ENCODE measurements around the gene GANAB. TPM values are rescaled to one million over a fixed set of nuclear protein-coding genes. Genes with fewer than 3 reads are reported as not detected.

Gene GANAB
- total and polyA plus RNA-seq, 2 of the 13 experiments (the other 11 are each of a cell fraction or from before 2014, with no cell fraction given): 99.5 to 234 TPM

GRCh38 chr11:62665075-62665598 is 18.7 kb upstream of the GANAB start, which contains the start of the genes C11orf98 and CSKMT (continued):
- TF ChIP-seq, protein P1, sequence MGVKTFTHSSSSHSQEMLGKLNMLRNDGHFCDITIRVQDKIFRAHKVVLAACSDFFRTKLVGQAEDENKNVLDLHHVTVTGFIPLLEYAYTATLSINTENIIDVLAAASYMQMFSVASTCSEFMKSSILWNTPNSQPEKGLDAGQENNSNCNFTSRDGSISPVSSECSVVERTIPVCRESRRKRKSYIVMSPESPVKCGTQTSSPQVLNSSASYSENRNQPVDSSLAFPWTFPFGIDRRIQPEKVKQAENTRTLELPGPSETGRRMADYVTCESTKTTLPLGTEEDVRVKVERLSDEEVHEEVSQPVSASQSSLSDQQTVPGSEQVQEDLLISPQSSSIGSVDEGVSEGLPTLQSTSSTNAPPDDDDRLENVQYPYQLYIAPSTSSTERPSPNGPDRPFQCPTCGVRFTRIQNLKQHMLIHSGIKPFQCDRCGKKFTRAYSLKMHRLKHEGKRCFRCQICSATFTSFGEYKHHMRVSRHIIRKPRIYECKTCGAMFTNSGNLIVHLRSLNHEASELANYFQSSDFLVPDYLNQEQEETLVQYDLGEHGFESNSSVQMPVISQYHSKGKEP (CRISPR knock-in tag; IDR thresholded peaks at IDR 0.05): no peak
- TF ChIP-seq KLF16 (CRISPR knock-in tag; IDR thresholded peaks at IDR 0.05) (peak; percentile 41 to 94; a peak in 2 of 4 replicates), PHB2 (IDR thresholded peaks at IDR 0.05; ENCODE audit: partially characterized antibody) (no peak), NR1H2 (CRISPR knock-in tag; IDR thresholded peaks at IDR 0.05; ENCODE audit: borderline replicate concordance, low read depth) (no peak), THYN1 (CRISPR knock-in tag; IDR thresholded peaks at IDR 0.05; ENCODE audit: borderline replicate concordance, low read depth) (no peak), EEA1 (CRISPR knock-in tag; IDR thresholded peaks at IDR 0.05; ENCODE audit: borderline replicate concordance) (peak; percentile 26; the same call in 1 of the 2 replicates), PITX1 (CRISPR knock-in tag; IDR thresholded peaks at IDR 0.05) (no peak; the same call in 1 of the 2 replicates), DR1 (CRISPR knock-in tag; IDR thresholded peaks at IDR 0.05) (peak; percentile 98), MEF2D (CRISPR knock-in tag; IDR thresholded peaks at IDR 0.05) (no peak), ZNF609 (CRISPR knock-in tag; IDR thresholded peaks at IDR 0.05; ENCODE audit: borderline replicate concordance) (no peak; the same call in 1 of the 2 replicates), RFX1 (IDR thresholded peaks at IDR 0.05) (no peak), ZNF503 (CRISPR knock-in tag; IDR thresholded peaks at IDR 0.05) (0 out of 2 replicates have a peak, but pooled peaks have one; percentile 22), YY1 (IDR thresholded peaks at IDR 0.05; ENCODE audit: insufficient read depth, insufficient replicate concordance, low read depth, low read length) (peak; percentile 75), HOXA7 (CRISPR knock-in tag; IDR thresholded peaks at IDR 0.05) (no peak), ZNF761 (CRISPR knock-in tag; conservative IDR thresholded peaks at IDR 0.05) (no peak)
- TF ChIP-seq, protein P2, sequence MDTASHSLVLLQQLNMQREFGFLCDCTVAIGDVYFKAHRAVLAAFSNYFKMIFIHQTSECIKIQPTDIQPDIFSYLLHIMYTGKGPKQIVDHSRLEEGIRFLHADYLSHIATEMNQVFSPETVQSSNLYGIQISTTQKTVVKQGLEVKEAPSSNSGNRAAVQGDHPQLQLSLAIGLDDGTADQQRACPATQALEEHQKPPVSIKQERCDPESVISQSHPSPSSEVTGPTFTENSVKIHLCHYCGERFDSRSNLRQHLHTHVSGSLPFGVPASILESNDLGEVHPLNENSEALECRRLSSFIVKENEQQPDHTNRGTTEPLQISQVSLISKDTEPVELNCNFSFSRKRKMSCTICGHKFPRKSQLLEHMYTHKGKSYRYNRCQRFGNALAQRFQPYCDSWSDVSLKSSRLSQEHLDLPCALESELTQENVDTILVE (CRISPR knock-in tag; IDR thresholded peaks at IDR 0.05): peak; percentile 74; the same call in 1 of the 2 replicates
- TF ChIP-seq, protein P3, sequence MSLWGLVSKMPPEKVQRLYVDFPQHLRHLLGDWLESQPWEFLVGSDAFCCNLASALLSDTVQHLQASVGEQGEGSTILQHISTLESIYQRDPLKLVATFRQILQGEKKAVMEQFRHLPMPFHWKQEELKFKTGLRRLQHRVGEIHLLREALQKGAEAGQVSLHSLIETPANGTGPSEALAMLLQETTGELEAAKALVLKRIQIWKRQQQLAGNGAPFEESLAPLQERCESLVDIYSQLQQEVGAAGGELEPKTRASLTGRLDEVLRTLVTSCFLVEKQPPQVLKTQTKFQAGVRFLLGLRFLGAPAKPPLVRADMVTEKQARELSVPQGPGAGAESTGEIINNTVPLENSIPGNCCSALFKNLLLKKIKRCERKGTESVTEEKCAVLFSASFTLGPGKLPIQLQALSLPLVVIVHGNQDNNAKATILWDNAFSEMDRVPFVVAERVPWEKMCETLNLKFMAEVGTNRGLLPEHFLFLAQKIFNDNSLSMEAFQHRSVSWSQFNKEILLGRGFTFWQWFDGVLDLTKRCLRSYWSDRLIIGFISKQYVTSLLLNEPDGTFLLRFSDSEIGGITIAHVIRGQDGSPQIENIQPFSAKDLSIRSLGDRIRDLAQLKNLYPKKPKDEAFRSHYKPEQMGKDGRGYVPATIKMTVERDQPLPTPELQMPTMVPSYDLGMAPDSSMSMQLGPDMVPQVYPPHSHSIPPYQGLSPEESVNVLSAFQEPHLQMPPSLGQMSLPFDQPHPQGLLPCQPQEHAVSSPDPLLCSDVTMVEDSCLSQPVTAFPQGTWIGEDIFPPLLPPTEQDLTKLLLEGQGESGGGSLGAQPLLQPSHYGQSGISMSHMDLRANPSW (CRISPR knock-in tag; IDR thresholded peaks at IDR 0.05; ENCODE audit: borderline replicate concordance): peak; percentile 64; the same call in 1 of the 2 replicates
